Caco-2 (cell line): ENCODE data around the gene MPIG6B. TPM values are rescaled to one million over a fixed set of nuclear protein-coding genes. Genes with fewer than 3 reads are reported as not detected.

Source experiments
- microRNA-seq: library from miRNA; unstranded; fragments of <30 nt; microRNA quantifications from one replicate; pipeline ENCODE4 v1.2.0, GENCODE V29; 2022
- total RNA-seq: library from RNA; stranded (reverse); gene quantifications from 2 replicates; pipeline ENCODE4 v1.2.3, GENCODE V29; 2022

Gene MPIG6B
- total RNA-seq, 1 experiment from 2014 or later = not detected

Small RNA genes lying within 50 kb of the gene (microRNA-seq; reads per million reads assigned to microRNA genes)
- gene MIR4646 = 0.93 reads per million

Other genes starting within 250 kb of the MPIG6B start
- 6.4 and 7.5 TPM in 2 replicates for gene MICB, start 225.2 kb upstream of the MPIG6B start, total RNA-seq
- gene MCCD1, start 194.4 kb upstream of the MPIG6B start, total RNA-seq = not detected in 2 replicates
- 416 and 423 TPM in 2 replicates for gene DDX39B, start 181.4 kb upstream of the MPIG6B start, total RNA-seq
- 0.26 and 0.43 TPM in 2 replicates for gene ATP6V1G2, start 176.8 kb upstream of the MPIG6B start, total RNA-seq
- gene NFKBIL1, start 175.8 kb upstream of the MPIG6B start, total RNA-seq = 14.7 and 17.4 TPM in 2 replicates
- gene LTA, start 151.1 kb upstream of the MPIG6B start, total RNA-seq = not detected in 2 replicates
- not detected in 2 replicates for gene TNF, start 147.8 kb upstream of the MPIG6B start, total RNA-seq
- gene LTB, start 140.9 kb upstream of the MPIG6B start, total RNA-seq = not detected in 2 replicates
- not detected in 2 replicates for gene LST1, start 137.1 kb upstream of the MPIG6B start, total RNA-seq
- gene NCR3, start 130.4 kb upstream of the MPIG6B start, total RNA-seq = not detected in 2 replicates
- gene AIF1, start 108.1 kb upstream of the MPIG6B start, total RNA-seq = 2.2 and 2.7 TPM in 2 replicates
- gene PRRC2A, start 102.7 kb upstream of the MPIG6B start, total RNA-seq = 213 and 222 TPM in 2 replicates
- gene BAG6, start 70.7 kb upstream of the MPIG6B start, total RNA-seq = 354 and 376 TPM in 2 replicates
- 14.8 and 15.8 TPM in 2 replicates for gene APOM, start 67.5 kb upstream of the MPIG6B start, total RNA-seq
- 19.4 and 19.7 TPM in 2 replicates for gene C6orf47, start 62.6 kb upstream of the MPIG6B start, total RNA-seq
- 20.3 TPM in 2 replicates for gene GPANK1, start 58.4 kb upstream of the MPIG6B start, total RNA-seq
- gene CSNK2B, start 57.3 kb upstream of the MPIG6B start, total RNA-seq = 219 and 221 TPM in 2 replicates
- gene LY6G5B, start 53.4 kb upstream of the MPIG6B start, total RNA-seq = 13.9 and 17.5 TPM in 2 replicates
- 2.0 and 2.9 TPM in 2 replicates for gene LY6G5C, start 42.3 kb upstream of the MPIG6B start, total RNA-seq
- gene ABHD16A, start 20.0 kb upstream of the MPIG6B start, total RNA-seq = 62.7 and 63.2 TPM in 2 replicates
- gene LY6G6F, start 16.5 kb upstream of the MPIG6B start, total RNA-seq = not detected in 2 replicates
- not detected in 2 replicates for gene LY6G6D, start 8.0 kb upstream of the MPIG6B start, total RNA-seq
- gene LY6G6C, start 1.6 kb upstream of the MPIG6B start, total RNA-seq = 0.88 and 1.3 TPM in 2 replicates
- gene DDAH2, start 5.9 kb downstream of the MPIG6B start, total RNA-seq = 82.4 and 91.6 TPM in 2 replicates
- gene CLIC1, start 13.2 kb downstream of the MPIG6B start, total RNA-seq = 374 and 420 TPM in 2 replicates
- 49.6 and 51.0 TPM in 2 replicates for gene MSH5, start 16.6 kb downstream of the MPIG6B start, total RNA-seq
- 6.4 and 13.0 TPM in 2 replicates for gene SAPCD1, start 39.3 kb downstream of the MPIG6B start, total RNA-seq
- gene VWA7, start 54.0 kb downstream of the MPIG6B start, total RNA-seq = 0.61 and 1.5 TPM in 2 replicates
- 132 and 135 TPM in 2 replicates for gene VARS1, start 72.4 kb downstream of the MPIG6B start, total RNA-seq
- 56.3 and 61.2 TPM in 2 replicates for gene LSM2, start 83.6 kb downstream of the MPIG6B start, total RNA-seq
- 0.86 and 1.6 TPM in 2 replicates for gene HSPA1L, start 91.9 kb downstream of the MPIG6B start, total RNA-seq
- gene HSPA1A, start 92.2 kb downstream of the MPIG6B start, total RNA-seq = 77.3 and 96.9 TPM in 2 replicates
- gene HSPA1B, start 104.4 kb downstream of the MPIG6B start, total RNA-seq = 99.0 and 112 TPM in 2 replicates
- gene NEU1, start 139.4 kb downstream of the MPIG6B start, total RNA-seq = 173 and 176 TPM in 2 replicates
- gene SLC44A4, start 155.6 kb downstream of the MPIG6B start, total RNA-seq = 0.57 TPM in 1 of 2 replicates, not detected in the other
- 64.3 and 65.7 TPM in 2 replicates for gene EHMT2, start 174.3 kb downstream of the MPIG6B start, total RNA-seq
- 9.6 and 11.7 TPM in 2 replicates for gene ZBTB12, start 178.7 kb downstream of the MPIG6B start, total RNA-seq
- 4.8 and 4.9 TPM in 2 replicates for gene C2, start 204.3 kb downstream of the MPIG6B start, total RNA-seq
- 31.0 and 32.1 TPM in 2 replicates for gene CFB, start 222.7 kb downstream of the MPIG6B start, total RNA-seq
- 75.3 and 82.0 TPM in 2 replicates for gene NELFE, start 235.6 kb downstream of the MPIG6B start, total RNA-seq
- 70.0 and 77.9 TPM in 2 replicates for gene SKIC2, start 235.8 kb downstream of the MPIG6B start, total RNA-seq
- gene DXO, start 248.8 kb downstream of the MPIG6B start, total RNA-seq = 22.4 and 23.7 TPM in 2 replicates